Peyer's patch (tissue), 4 donors: ENCODE results near the gene KAT7. TPM values are rescaled to one million over a fixed set of nuclear protein-coding genes. Genes with fewer than 3 reads are reported as not detected.

Experiments
- DNase-seq, 3 donors: peaks; one replicate each; pipeline ENCODE4 v3.0.0-alpha.2; 2017 to 2019
- H3K27ac ChIP-seq, 4 donors: fragments of 200-600 bp; sonication (generic); one replicate each; pipeline ENCODE4 v1.5.1; 2016 to 2019
- H3K27me3 ChIP-seq, 2 donors: fragments of 200-600 bp; sonication (generic); one replicate each; pipeline ENCODE4 v1.5.1; 2019
- H3K36me3 ChIP-seq, 3 donors: fragments of 200-600 bp; sonication (generic); one replicate each; pipeline ENCODE4 v1.5.1; 2016 to 2019
- H3K4me1 ChIP-seq, 4 donors: fragments of 200-600 bp; sonication (generic); one replicate each; pipeline ENCODE4 v1.5.1; 2016 to 2019
- H3K4me3 ChIP-seq, 4 donors: fragments of 200-600 bp; sonication (generic); 1 replicate in 3 of 4; 2 replicates in 1 of 4; pipeline ENCODE4 v1.5.1; 2016 to 2019; ENCODE audit warnings: mild to moderate bottlenecking in 1 of 4
- H3K9me3 ChIP-seq, 4 donors: fragments of 200-600 bp; sonication (generic); one replicate each; pipeline ENCODE4 v1.5.1; 2016 to 2019; ENCODE audit warnings: mild to moderate bottlenecking in 1 of 4
- POLR2A ChIP-seq, 2 donors: fragments of 450-650 bp; IDR thresholded peaks; one replicate each; pipeline ENCODE4 v1.5.1; 2017; ENCODE audit warnings: antibody characterized with exemption in 2 of 2, mild to moderate bottlenecking in 2 of 2, moderate library complexity in 2 of 2
- total RNA-seq, 4 donors: library from RNA; depleted of rRNA; stranded (reverse); fragments of >200 nt; gene quantifications; one replicate each; pipeline ENCODE4 v1.1.0, GENCODE V29; 2016
- TF ChIP-seq, protein P1 (sequence below), 6 experiments: fragments of 450-650 bp in 4 of 6; fragments of 200-600 bp in 2 of 6; sonication (generic) in 1 of 6; IDR thresholded peaks; one replicate each; pipeline ENCODE4 v1.5.1; 2017 to 2019; ENCODE audit warnings: antibody characterized with exemption in 6 of 6, mild to moderate bottlenecking in 3 of 6, moderate library complexity in 1 of 6

Gene KAT7
- total RNA-seq, 4 donors from 2014 or later = 44.3 to 50.9 (median 45.3) TPM

DNA sequence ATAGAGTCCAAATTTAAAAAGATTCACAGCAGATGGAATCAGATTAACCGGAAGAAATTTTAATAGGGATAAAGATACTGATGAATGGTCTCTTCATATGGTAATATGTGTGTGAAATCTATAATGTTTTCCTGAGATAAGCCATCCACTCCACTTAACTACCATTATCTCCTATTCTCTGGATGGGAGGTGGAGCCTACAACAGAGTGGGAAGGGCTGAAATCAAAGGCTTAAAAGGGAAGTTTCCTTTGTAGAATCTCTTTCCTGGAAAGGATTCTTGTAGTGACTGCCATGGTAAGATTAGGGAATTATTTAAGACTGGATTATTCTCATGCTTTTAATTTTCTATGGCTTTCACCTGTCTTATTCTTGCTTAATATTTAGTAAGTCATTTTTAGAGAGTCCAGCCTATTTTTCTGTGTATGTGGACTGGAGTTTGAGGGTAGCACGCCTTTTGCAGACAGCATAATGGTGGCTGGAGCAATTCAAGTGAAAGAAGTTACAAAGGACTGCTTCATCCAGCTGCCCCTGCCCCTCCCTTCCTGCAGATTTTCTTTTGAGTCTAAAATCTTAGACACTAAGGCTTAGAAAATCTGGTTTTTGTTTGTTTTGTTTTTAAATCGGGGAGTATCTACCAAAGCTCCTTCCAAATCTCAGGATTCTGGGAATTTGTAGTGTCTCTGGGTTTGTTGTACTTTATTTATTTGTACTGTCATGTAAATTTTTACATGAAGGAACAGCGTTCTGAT, 26.5 kb downstream of the KAT7 start:
- H3K27me3 ChIP-seq = no peaks in the 10 kb centered on the region
- no peaks in the 10 kb centered on the region for H3K9me3 ChIP-seq
- no peak for DNase-seq
- TF ChIP-seq POLR2A (IDR thresholded peaks at IDR 0.05) = no peak
- TF ChIP-seq, protein P1, sequence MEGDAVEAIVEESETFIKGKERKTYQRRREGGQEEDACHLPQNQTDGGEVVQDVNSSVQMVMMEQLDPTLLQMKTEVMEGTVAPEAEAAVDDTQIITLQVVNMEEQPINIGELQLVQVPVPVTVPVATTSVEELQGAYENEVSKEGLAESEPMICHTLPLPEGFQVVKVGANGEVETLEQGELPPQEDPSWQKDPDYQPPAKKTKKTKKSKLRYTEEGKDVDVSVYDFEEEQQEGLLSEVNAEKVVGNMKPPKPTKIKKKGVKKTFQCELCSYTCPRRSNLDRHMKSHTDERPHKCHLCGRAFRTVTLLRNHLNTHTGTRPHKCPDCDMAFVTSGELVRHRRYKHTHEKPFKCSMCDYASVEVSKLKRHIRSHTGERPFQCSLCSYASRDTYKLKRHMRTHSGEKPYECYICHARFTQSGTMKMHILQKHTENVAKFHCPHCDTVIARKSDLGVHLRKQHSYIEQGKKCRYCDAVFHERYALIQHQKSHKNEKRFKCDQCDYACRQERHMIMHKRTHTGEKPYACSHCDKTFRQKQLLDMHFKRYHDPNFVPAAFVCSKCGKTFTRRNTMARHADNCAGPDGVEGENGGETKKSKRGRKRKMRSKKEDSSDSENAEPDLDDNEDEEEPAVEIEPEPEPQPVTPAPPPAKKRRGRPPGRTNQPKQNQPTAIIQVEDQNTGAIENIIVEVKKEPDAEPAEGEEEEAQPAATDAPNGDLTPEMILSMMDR (IDR thresholded peaks at IDR 0.05) = no peak
- peaks cover 0 to 6% (median 0%) of the 10 kb centered on the region in 4 donors for H3K4me1 ChIP-seq
- peaks cover 0 to 100% (median 0%) of the 10 kb centered on the region in 3 donors for H3K36me3 ChIP-seq
- no peak overlapping the region for H3K27ac ChIP-seq
- H3K4me3 ChIP-seq = no peak overlapping the region

DNA sequence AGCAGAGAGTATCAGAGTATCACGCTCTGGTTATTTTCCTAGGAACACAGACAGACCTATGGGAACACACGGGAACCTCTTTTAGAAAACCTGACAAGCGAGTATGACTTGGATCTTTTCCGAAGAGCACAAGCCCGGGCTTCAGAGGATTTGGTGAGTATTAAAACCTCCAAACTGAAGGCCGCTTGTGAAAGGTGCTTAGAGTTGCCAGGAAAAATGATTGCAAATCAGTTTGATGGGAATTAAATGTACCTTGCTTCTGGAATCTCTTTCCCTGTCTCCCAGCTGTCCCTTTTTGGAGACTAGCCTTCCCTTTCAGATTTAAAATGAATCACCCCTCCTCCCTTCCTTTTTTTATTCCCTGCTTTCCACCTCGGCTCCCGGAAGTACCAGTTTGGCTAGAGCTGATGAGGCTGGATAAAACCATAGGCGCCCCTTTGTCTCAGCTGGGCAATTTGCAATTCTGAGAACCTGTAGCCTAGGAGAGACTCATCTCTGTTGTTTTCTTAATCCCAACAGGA, 27.3 kb downstream of the KAT7 start:
- H3K36me3 ChIP-seq = peaks cover 0 to 96% (median 0%) of the 10 kb centered on the region in 3 donors

DNA sequence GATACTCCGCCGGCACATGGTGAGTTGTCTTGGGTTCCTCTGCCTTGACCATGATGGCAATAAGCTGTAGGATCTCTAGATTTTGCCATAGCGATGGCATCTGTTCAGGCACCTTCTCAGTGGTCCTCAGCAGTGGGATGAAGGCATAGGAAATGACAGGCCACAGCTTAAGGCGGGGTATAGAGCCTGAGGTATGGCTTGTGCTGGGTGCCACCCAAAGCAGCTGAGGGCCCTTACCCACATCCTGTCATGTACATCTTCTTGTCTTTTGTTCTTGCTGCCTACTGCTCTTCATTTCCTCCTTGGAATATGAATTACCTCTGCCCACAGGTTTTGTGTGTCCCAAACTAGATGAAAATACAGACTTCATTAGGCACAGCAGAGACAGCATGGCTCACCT, 29.5 kb downstream of the KAT7 start:
- peaks cover 0 to 16% (median 0%) of the 10 kb centered on the region in 4 donors for H3K4me1 ChIP-seq
- H3K36me3 ChIP-seq = peaks cover 0 to 95% (median 0%) of the 10 kb centered on the region in 3 donors
- H3K4me3 ChIP-seq = no peak overlapping the region
- peak in 1 of 3 donors; percentile 35 for DNase-seq
- no peaks in the 10 kb centered on the region for H3K27me3 ChIP-seq
- TF ChIP-seq POLR2A (IDR thresholded peaks at IDR 0.05) = no peak
- TF ChIP-seq, protein P1 (IDR thresholded peaks at IDR 0.05) = no peak
- H3K9me3 ChIP-seq = no peaks in the 10 kb centered on the region
- no peak overlapping the region for H3K27ac ChIP-seq

More for the DNA sequence above, 27.3 kb downstream of the KAT7 start:
- H3K27ac ChIP-seq = no peak overlapping the region
- DNase-seq = no peak
- H3K4me3 ChIP-seq = no peak overlapping the region
- H3K9me3 ChIP-seq = no peaks in the 10 kb centered on the region
- no peaks in the 10 kb centered on the region for H3K27me3 ChIP-seq
- TF ChIP-seq POLR2A (IDR thresholded peaks at IDR 0.05) = no peak
- TF ChIP-seq, protein P1 (IDR thresholded peaks at IDR 0.05) = no peak
- H3K4me1 ChIP-seq = peaks cover 0 to 6% (median 0%) of the 10 kb centered on the region in 4 donors

DNA sequence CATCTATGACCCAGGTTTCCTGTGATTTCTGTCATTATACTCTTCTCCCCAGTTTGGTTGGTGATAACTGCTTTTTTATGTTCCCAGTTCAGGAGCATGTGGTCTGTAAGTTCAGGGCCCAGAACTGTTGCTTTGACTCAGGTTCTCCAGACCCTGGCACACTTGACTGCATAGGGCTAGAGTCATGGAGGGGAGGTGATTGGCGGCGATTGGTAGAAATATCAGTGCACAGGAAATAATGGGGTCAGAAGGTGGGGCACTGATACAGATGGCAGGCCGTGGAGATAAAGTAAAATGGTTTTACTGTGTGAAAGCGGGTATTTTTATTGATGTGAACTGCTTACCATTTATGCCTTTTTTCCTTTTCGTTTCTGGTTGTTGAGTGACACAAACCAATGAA, 30.7 kb downstream of the KAT7 start:
- peaks cover 0 to 16% (median 0%) of the 10 kb centered on the region in 4 donors for H3K4me1 ChIP-seq
- no peak for TF ChIP-seq POLR2A (IDR thresholded peaks at IDR 0.05)
- TF ChIP-seq, protein P1 (IDR thresholded peaks at IDR 0.05) = no peak
- H3K27ac ChIP-seq = no peak overlapping the region
- no peak overlapping the region for H3K4me3 ChIP-seq
- H3K9me3 ChIP-seq = no peaks in the 10 kb centered on the region
- H3K36me3 ChIP-seq = peaks cover 0 to 94% (median 0%) of the 10 kb centered on the region in 3 donors
- H3K27me3 ChIP-seq = no peaks in the 10 kb centered on the region
- DNase-seq = no peak

DNA sequence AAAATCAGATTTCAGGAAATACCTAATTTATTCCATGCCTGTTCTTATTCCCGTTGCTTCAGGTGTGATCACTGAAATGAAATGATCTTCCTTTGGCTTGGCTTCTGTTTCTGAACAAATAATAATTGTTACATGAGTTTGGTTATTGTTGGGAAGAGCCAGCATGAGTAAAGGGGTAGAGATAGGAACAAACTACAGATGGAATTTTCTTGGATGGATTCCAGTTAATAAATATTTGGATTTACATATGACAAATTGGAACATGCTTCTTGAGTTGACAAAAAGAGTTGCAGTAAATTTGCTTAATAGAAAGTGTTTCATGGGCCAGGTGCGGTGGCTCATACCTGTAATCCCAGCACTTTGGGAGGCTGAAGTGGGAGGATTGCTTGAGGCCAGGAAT, 31.2 kb downstream of the KAT7 start:
- Histone ChIP-seq H3K4me1 (peaks cover 0 to 16% (median 0%) of the 10 kb centered on the region in 4 donors), H3K4me3 (no peak overlapping the region), H3K9me3 (no peaks in the 10 kb centered on the region), H3K27ac (no peak overlapping the region), H3K27me3 (no peaks in the 10 kb centered on the region), H3K36me3 (peaks cover 0 to 94% (median 0%) of the 10 kb centered on the region in 3 donors)
- no peak for DNase-seq
- TF ChIP-seq POLR2A (IDR thresholded peaks at IDR 0.05) = no peak
- TF ChIP-seq, protein P1 (IDR thresholded peaks at IDR 0.05) = no peak
